AG04450 (cell line): ENCODE results near the gene PCBP4. TPM values are rescaled to one million over a fixed set of nuclear protein-coding genes. Genes with fewer than 3 reads are reported as not detected.

Source experiments
- CTCF ChIA-PET: fragments of 300-600, 350-600 bp; formaldehyde crosslinking; extraction: SDS; loops from one replicate; lab custom pipeline; 2022; ENCODE audit warnings: antibody characterized with exemption, inconsistent platforms; lab: Charles Lee
- POLR2A ChIA-PET: fragments of 350-600 bp; formaldehyde crosslinking; extraction: SDS; loops from one replicate; lab custom pipeline; 2021; ENCODE audit warnings: antibody characterized with exemption, inconsistent platforms; lab: Yijun Ruan, JAX
- DNase-seq: peaks from one replicate; pipeline ENCODE4 v3.0.0-alpha.2; 2011; ENCODE audit warnings: low read depth, low spot score
- H3K27ac ChIP-seq: one replicate; pipeline ENCODE4 v1.5.1; 2012; ENCODE audit warnings: low read depth, low read length, control low read depth
- H3K27me3 ChIP-seq: one replicate; pipeline ENCODE4 v1.6.0; 2012; ENCODE audit warnings: low read length; ENCODE audit not compliant: control insufficient read depth, insufficient read depth
- H3K4me3 ChIP-seq: 2 replicates; pipeline ENCODE4 v1.5.1; 2011; ENCODE audit warnings: mild to moderate bottlenecking, low read depth, low read length, control low read depth
- H3K9me3 ChIP-seq: 2 replicates; pipeline ENCODE4 v1.5.1; 2012; ENCODE audit warnings: low read length; ENCODE audit not compliant: control insufficient read depth, insufficient read depth
- polyA plus RNA-seq: library from polyadenylated mRNA; depleted of rRNA; stranded (reverse); fragments of >200 nt; gene quantifications from 2 replicates; pipeline ENCODE4 v1.2.3, GENCODE V29; 2011
- TF ChIP-seq, protein P1 (sequence below): IDR thresholded peaks from 2 replicates; pipeline ENCODE4 v1.5.1; 2011; ENCODE audit warnings: low read depth, low read length, control low read depth, inconsistent platforms

Gene PCBP4
- polyA plus RNA-seq, 1 experiment, result 54.6 TPM

DNA sequence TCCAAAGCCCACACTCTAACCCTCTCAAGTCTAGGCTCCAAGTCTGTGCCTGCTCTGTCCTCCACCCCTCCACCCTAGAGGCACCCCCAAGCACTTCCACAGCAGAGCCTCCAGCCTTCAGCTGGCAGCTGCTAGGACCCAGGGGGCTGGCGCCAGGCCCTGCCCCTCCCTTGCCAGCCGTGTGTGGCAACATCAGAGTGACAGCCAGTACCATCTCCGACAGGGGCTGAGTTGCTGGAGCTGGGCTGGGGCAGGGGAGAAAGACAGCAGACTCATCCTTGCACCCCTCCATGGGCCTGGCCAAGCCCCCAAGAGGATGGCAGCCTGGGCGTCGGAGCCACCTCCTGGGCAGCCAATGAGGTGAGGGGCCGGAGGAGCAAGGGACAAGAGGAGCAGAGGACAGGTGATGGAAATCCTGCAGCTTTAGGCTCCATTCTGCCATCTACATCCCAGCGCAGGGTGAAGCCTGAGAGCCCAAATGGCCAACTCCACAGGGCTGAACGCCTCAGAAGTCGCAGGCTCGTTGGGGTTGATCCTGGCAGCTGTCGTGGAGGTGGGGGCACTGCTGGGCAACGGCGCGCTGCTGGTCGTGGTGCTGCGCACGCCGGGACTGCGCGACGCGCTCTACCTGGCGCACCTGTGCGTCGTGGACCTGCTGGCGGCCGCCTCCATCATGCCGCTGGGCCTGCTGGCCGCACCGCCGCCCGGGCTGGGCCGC, 11.9 kb downstream of the PCBP4 start, which contains the start of gene GPR62:
GPR62 (plus strand) TSS at position 207 of the 718 bp plus-strand sequence; CDS start at position 479, 272 bp downstream.
- ChIA-PET POLR2A (no interaction called here), CTCF (no interaction called here)
- TF ChIP-seq, protein P1, sequence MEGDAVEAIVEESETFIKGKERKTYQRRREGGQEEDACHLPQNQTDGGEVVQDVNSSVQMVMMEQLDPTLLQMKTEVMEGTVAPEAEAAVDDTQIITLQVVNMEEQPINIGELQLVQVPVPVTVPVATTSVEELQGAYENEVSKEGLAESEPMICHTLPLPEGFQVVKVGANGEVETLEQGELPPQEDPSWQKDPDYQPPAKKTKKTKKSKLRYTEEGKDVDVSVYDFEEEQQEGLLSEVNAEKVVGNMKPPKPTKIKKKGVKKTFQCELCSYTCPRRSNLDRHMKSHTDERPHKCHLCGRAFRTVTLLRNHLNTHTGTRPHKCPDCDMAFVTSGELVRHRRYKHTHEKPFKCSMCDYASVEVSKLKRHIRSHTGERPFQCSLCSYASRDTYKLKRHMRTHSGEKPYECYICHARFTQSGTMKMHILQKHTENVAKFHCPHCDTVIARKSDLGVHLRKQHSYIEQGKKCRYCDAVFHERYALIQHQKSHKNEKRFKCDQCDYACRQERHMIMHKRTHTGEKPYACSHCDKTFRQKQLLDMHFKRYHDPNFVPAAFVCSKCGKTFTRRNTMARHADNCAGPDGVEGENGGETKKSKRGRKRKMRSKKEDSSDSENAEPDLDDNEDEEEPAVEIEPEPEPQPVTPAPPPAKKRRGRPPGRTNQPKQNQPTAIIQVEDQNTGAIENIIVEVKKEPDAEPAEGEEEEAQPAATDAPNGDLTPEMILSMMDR, result no peak
- no peaks in the 10 kb centered on the region; the same call in 1 of the 2 replicates for H3K9me3 ChIP-seq
- H3K27me3 ChIP-seq, result no peaks in the 10 kb centered on the region
- H3K4me3 ChIP-seq, result no peak within 1 kb of the TSS
- DNase-seq, result no peak
- no peak within 1 kb of the TSS for H3K27ac ChIP-seq

DNA sequence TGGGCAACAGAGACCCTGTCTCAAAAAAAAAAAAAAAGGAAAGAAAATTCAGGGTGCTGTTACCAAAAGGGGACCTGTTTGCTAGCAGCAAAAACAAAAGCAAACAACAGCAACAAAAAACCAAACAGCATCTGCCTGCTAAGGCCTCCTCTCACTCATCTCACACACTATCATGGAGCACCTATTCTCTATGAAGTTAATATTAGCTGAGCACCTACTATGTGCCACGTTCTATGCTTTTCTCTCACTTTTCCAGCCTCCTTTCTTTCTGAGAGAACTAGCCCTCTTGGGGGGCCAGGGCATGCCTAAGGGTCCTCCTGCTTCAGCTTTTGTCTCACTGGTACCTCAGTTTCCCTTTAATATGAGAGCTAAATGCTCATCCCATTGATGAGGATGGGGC, 12.5 kb downstream of the PCBP4 start:
- Histone ChIP-seq H3K4me3 (no peak overlapping the region), H3K27me3 (no peaks in the 10 kb centered on the region), H3K27ac (no peak overlapping the region), H3K9me3 (no peaks in the 10 kb centered on the region; the same call in 1 of the 2 replicates)
- TF ChIP-seq, protein P1, result no peak
- ChIA-PET POLR2A (no interaction called here), CTCF (interaction anchor here (1.5 to 5.3 kb wide), 2 partner anchors 12 to 19 kb away, joined by 9 to 37 read pairs; partner anchors contain the start of genes ABHD14B, PARP3 and RRP9)
- DNase-seq, result no peak

- CTCF ChIA-PET, result interaction anchor here (1.5 to 5.3 kb wide), 2 partner anchors 12 to 20 kb away, joined by 9 to 37 read pairs; partner anchors contain the start of genes ABHD14B, PARP3 and RRP9
- DNase-seq, result no peak
- no peaks in the 10 kb centered on the region for H3K27me3 ChIP-seq
- H3K27ac ChIP-seq, result no peak overlapping the region
- TF ChIP-seq, protein P1, result no peak
- no peaks in the 10 kb centered on the region; the same call in 1 of the 2 replicates for H3K9me3 ChIP-seq
- no peak overlapping the region for H3K4me3 ChIP-seq
- POLR2A ChIA-PET, result interaction anchor here (1.0 kb wide), 1 partner anchor 11 kb away, joined by 4 read pairs; no protein-coding TSS in a partner anchor
These were observed 13.1 kb downstream of the PCBP4 start for GRCh38 chr3:51954105-51954504.

DNA sequence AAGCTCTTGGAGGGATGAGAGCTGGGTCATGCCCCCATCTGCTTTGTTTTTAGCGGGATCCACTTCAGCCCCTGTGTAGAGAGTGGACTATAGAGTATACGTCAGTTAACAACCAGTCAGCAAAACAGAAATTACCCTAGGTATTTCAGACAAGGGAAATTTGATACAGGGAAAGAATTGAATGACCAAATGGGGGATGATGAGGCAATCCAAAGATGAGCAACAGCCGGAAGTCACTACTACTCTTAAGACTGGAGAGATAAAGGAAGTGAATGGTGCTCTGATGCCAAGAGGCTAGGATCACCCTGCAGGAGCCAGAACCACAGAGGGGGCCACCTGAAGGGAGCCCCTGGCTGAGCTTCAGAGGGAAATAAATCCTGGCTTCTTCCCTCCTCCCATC, 13.8 kb downstream of the PCBP4 start:
- no peaks in the 10 kb centered on the region; the same call in 1 of the 2 replicates for H3K9me3 ChIP-seq
- H3K4me3 ChIP-seq, result no peak overlapping the region
- peak overlapping the region; percentile 31 for H3K27ac ChIP-seq
- POLR2A ChIA-PET, result interaction anchor here (0.6 to 1.0 kb wide), 2 partner anchors 10 to 30 kb away, joined by 3 to 4 read pairs; partner anchors contain the start of gene ACY1
- CTCF ChIA-PET, result interaction anchor here (0.6 to 5.3 kb wide), 4 partner anchors 11 to 170 kb away, joined by 3 to 37 read pairs (median 6); partner anchors contain the start of genes ABHD14B, PARP3 and RRP9
- H3K27me3 ChIP-seq, result no peaks in the 10 kb centered on the region
- peak; percentile 49 for DNase-seq
- TF ChIP-seq, protein P1, result no peak
